ENCODE results near the gene CPT1B. TPM values are rescaled to one million over a fixed set of nuclear protein-coding genes. Genes with fewer than 3 reads are reported as not detected.

CPT1B gene
- total RNA-seq, 1 experiment from 2014 or later = 13.1 TPM

DNA sequence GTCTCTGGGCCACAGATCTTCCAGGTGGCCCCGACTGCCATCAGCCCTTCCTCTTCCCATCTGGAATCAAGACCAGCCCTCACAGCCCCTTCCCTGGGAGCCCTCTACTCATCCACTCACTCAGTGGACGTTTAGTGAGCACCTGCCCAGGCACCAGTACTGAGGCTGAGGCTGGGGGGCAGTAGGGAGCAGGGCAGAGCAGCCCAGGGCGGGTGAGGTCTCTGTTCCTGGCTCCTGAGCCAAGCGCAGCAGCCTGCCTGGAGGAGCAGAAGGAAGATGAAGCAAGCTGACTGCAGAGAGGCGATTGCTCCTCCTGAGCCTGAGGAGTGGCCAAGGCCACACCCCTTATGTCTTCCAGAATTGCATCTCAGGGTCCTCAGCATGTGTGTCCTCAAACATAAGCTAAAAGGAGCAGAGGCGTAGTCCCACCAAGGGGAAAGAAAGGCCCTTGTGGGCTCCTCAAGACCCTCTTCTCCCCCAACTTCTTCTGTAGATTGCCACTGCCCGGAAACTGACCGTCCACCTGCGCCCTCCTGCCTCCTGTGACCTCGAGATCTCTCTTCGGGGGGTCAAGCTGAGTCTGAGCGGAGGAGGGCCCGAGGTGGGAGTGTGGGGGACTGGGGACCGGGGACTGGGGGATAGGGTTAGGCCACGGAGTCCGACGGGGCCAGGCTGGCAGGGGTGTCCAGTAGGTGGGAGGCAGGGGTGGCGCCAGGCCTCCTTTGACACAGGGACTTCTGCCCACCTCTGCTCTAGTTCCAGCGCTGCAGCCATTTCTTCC is 28.1 kb upstream of the CPT1B start:
- Histone ChIP-seq H3K9me3 (ENCODE audit: low read length) (no peaks in the 10 kb centered on the region), H3K27ac (ENCODE audit: low read length) (no peak overlapping the region), H3K9ac (ENCODE audit: low read length) (no peak overlapping the region), H3K9me2 (replicated peaks; ENCODE audit: low read length) (no peaks in the 10 kb centered on the region), H3K36me3 (ENCODE audit: low read depth, low read length) (no peaks in the 10 kb centered on the region), H2AFZ (ENCODE audit: low read length) (no peak overlapping the region), H3K27me3 (ENCODE audit: low read length) (no peaks in the 10 kb centered on the region), H3F3A (ENCODE audit: low read length, unreplicated experiment) (no peaks in the 10 kb centered on the region), H3K4me2 (ENCODE audit: low read length) (no peak overlapping the region), H4K20me1 (ENCODE audit: low read length) (no peaks in the 10 kb centered on the region), H3K79me2 (ENCODE audit: low read length) (no peaks in the 10 kb centered on the region), H3K4me3 (ENCODE audit: low read length) (no peak overlapping the region), H3K4me1 (ENCODE audit: insufficient read depth, low read length) (no peaks in the 10 kb centered on the region)
- ATAC-seq (no peak), DNase-seq (no peak)
- TF ChIP-seq EZH2 (IDR thresholded peaks at IDR 0.05; ENCODE audit: low read length, unreplicated experiment) = no peak
- TF ChIP-seq EZH2phosphoT487 (IDR thresholded peaks at IDR 0.05; ENCODE audit: borderline replicate concordance, low read length) = no peak
- TF ChIP-seq, protein P1, sequence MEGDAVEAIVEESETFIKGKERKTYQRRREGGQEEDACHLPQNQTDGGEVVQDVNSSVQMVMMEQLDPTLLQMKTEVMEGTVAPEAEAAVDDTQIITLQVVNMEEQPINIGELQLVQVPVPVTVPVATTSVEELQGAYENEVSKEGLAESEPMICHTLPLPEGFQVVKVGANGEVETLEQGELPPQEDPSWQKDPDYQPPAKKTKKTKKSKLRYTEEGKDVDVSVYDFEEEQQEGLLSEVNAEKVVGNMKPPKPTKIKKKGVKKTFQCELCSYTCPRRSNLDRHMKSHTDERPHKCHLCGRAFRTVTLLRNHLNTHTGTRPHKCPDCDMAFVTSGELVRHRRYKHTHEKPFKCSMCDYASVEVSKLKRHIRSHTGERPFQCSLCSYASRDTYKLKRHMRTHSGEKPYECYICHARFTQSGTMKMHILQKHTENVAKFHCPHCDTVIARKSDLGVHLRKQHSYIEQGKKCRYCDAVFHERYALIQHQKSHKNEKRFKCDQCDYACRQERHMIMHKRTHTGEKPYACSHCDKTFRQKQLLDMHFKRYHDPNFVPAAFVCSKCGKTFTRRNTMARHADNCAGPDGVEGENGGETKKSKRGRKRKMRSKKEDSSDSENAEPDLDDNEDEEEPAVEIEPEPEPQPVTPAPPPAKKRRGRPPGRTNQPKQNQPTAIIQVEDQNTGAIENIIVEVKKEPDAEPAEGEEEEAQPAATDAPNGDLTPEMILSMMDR (conservative IDR thresholded peaks at IDR 0.05; ENCODE audit: low read depth, low read length) = no peak
- intact Hi-C loops (cut with micrococcal nuclease) = no loop called here
- POLR2A ChIA-PET (ENCODE audit: unreplicated experiment) = no interaction called here
- CTCF ChIA-PET = no interaction called here
- no TSS peak for BruUV-seq (replicated peaks)

DNA sequence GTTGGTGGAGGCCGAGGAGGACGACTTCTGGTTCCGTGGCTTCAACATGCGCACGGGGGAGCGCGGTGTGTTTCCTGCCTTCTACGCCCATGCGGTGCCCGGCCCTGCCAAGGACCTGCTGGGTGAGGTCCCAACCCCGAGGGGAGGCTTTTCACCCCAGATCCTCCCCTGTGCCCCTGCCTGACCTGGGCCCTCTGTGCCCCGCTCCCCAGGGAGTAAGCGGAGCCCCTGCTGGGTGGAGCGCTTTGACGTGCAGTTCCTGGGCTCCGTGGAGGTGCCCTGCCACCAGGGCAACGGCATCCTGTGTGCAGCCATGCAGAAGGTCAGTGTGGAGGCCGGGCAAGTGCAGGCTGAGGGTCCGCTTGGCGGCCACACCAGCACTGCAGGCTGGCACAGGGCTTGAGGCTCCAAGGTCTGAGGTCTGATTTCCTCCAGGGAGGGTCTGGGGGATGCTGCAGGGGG is 27.4 kb upstream of the CPT1B start:
- ChIA-PET CTCF (no interaction called here), POLR2A (ENCODE audit: unreplicated experiment) (no interaction called here)
- no peaks in the 10 kb centered on the region for H4K20me1 ChIP-seq (ENCODE audit: low read length)
- DNase-seq (no peak), ATAC-seq (no peak)
- intact Hi-C loops (cut with micrococcal nuclease) = no loop called here
- H3K4me3 ChIP-seq (ENCODE audit: low read length) = no peak overlapping the region
- no peaks in the 10 kb centered on the region for H3K4me1 ChIP-seq (ENCODE audit: insufficient read depth, low read length)
- no peaks in the 10 kb centered on the region for H3F3A ChIP-seq (ENCODE audit: low read length, unreplicated experiment)
- H3K4me2 ChIP-seq (ENCODE audit: low read length) = no peak overlapping the region
- no peaks in the 10 kb centered on the region for H3K9me3 ChIP-seq (ENCODE audit: low read length)
- no peaks in the 10 kb centered on the region for H3K36me3 ChIP-seq (ENCODE audit: low read depth, low read length)
- TF ChIP-seq EZH2 (IDR thresholded peaks at IDR 0.05; ENCODE audit: low read length, unreplicated experiment) = no peak
- no peak for TF ChIP-seq EZH2phosphoT487 (IDR thresholded peaks at IDR 0.05; ENCODE audit: borderline replicate concordance, low read length)
- TF ChIP-seq, protein P1 (conservative IDR thresholded peaks at IDR 0.05; ENCODE audit: low read depth, low read length) = no peak
- no peak overlapping the region for H2AFZ ChIP-seq (ENCODE audit: low read length)
- H3K9ac ChIP-seq (ENCODE audit: low read length) = no peak overlapping the region
- H3K9me2 ChIP-seq (replicated peaks; ENCODE audit: low read length) = no peaks in the 10 kb centered on the region
- no TSS peak for BruUV-seq (replicated peaks)
- no peaks in the 10 kb centered on the region for H3K79me2 ChIP-seq (ENCODE audit: low read length)
- H3K27ac ChIP-seq (ENCODE audit: low read length) = no peak overlapping the region
- no peaks in the 10 kb centered on the region for H3K27me3 ChIP-seq (ENCODE audit: low read length)

DNA sequence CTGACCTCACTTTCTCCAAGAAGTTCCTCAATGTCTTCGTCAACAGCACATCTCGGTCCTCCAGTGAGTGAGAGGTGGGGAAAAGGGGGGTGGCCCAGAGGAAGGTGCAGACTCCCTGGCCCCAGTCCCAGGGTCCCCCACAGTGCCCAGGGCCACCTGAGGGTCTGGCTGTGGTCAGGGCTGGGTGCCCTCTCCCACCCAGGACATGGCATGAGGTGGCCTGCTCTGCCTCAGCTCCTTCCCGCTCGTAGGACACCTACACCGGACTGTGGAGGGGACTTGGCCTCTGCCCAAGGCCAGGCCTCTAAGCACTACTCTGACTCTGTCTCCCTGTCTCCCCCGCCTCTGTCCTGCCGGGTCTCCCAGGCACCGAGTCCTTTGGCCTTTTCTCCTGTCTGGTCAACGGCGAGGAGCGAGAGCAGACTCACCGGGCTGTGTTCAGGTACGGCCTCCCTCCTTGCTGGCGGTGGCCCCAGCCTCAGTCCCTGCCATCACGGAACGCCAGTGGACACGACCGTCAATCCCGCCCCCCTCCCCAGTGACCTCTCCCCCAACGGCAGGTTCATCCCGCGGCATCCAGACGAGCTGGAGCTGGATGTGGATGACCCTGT is 26.9 kb upstream of the CPT1B start:
- no peaks in the 10 kb centered on the region for H4K20me1 ChIP-seq (ENCODE audit: low read length)
- no peak overlapping the region for H3K9ac ChIP-seq (ENCODE audit: low read length)
- no peak overlapping the region for H2AFZ ChIP-seq (ENCODE audit: low read length)
- no peaks in the 10 kb centered on the region for H3K4me1 ChIP-seq (ENCODE audit: insufficient read depth, low read length)
- no peaks in the 10 kb centered on the region for H3K79me2 ChIP-seq (ENCODE audit: low read length)
- H3K9me2 ChIP-seq (replicated peaks; ENCODE audit: low read length) = no peaks in the 10 kb centered on the region
- no peaks in the 10 kb centered on the region for H3K36me3 ChIP-seq (ENCODE audit: low read depth, low read length)
- ATAC-seq (no peak), DNase-seq (no peak)
- intact Hi-C loops (cut with micrococcal nuclease) = no loop called here
- no peaks in the 10 kb centered on the region for H3F3A ChIP-seq (ENCODE audit: low read length, unreplicated experiment)
- H3K9me3 ChIP-seq (ENCODE audit: low read length) = no peaks in the 10 kb centered on the region
- no peak overlapping the region for H3K4me2 ChIP-seq (ENCODE audit: low read length)
- TF ChIP-seq EZH2 (IDR thresholded peaks at IDR 0.05; ENCODE audit: low read length, unreplicated experiment) = no peak
- no peak for TF ChIP-seq EZH2phosphoT487 (IDR thresholded peaks at IDR 0.05; ENCODE audit: borderline replicate concordance, low read length)
- TF ChIP-seq, protein P1 (conservative IDR thresholded peaks at IDR 0.05; ENCODE audit: low read depth, low read length) = no peak
- ChIA-PET CTCF (no interaction called here), POLR2A (ENCODE audit: unreplicated experiment) (no interaction called here)
- no peak overlapping the region for H3K27ac ChIP-seq (ENCODE audit: low read length)
- no TSS peak for BruUV-seq (replicated peaks)
- no peak overlapping the region for H3K4me3 ChIP-seq (ENCODE audit: low read length)
- no peaks in the 10 kb centered on the region for H3K27me3 ChIP-seq (ENCODE audit: low read length)

All from PC-3 (cell line).